Measurements from ENCODE around the gene C20orf144. TPM values are rescaled to one million over a fixed set of nuclear protein-coding genes. Genes with fewer than 3 reads are reported as not detected.

Gene C20orf144
- total and polyA plus RNA-seq, 9 of the 15 experiments (the other 6 are each of a cell fraction or from before 2014, with no cell fraction given), result 0.04 to 0.23 (median 0.11) TPM; not detected in 2

- Histone ChIP-seq H3K9me3 (replicated peaks; ENCODE audit: control insufficient read depth, insufficient read depth, low read depth, low read length) (no peaks in the 10 kb centered on the region; the same call in 1 of the 2 replicates), H3K27me3 (ENCODE audit: control insufficient read depth in 2 of 2, insufficient read depth in 2 of 2, low read length in 2 of 2) (no peaks in the 10 kb centered on the region), H3K79me2 (ENCODE audit: control insufficient read depth, insufficient read depth, low read length) (no peaks in the 10 kb centered on the region), H4K20me1 (replicated peaks; ENCODE audit: control insufficient read depth, insufficient read depth, low read length) (peaks cover 26% of the 10 kb centered on the region), H3K4me2 (ENCODE audit: insufficient read depth, low read length) (no peak overlapping the region), H3K4me3 (no peak overlapping the region), H2AFZ (ENCODE audit: low read depth, low read length) (no peak overlapping the region), H3K27ac (ENCODE audit: extremely low read depth, low read depth, low read length) (no peak overlapping the region), H3K36me3 (ENCODE audit: control insufficient read depth, insufficient read depth, low read length) (peaks cover 15% of the 10 kb centered on the region; the same call in 2 of the 3 replicates), H3K4me1 (replicated peaks in 1 of 2; ENCODE audit: control insufficient read depth in 2 of 2, insufficient read depth in 2 of 2, low read length in 2 of 2) (peaks cover 9 to 32% of the 10 kb centered on the region in 2 experiments; a peak in 3 of 5 replicates), H3K9me1 (ENCODE audit: control insufficient read depth, insufficient read depth, low read length) (peaks cover 9% of the 10 kb centered on the region), H3K9ac (ENCODE audit: insufficient read depth in 1 of 2, low read depth in 2 of 2, low read length in 2 of 2) (no peak overlapping the region)
- no peak for FAIRE-seq
- TF ChIP-seq DEAF1 (CRISPR knock-in tag; IDR thresholded peaks at IDR 0.05) (no peak), POLR2G (IDR thresholded peaks at IDR 0.05; ENCODE audit: low read depth, low read length) (0 out of 2 replicates have a peak, but pooled peaks have one; percentile 41), FOSL1 (tag; conservative IDR thresholded peaks at IDR 0.05) (no peak), NR1H2 (CRISPR knock-in tag; IDR thresholded peaks at IDR 0.05) (no peak), MAFF (IDR thresholded peaks at IDR 0.05; ENCODE audit: low read length) (no peak), KDM5B (IDR thresholded peaks at IDR 0.05; ENCODE audit: insufficient replicate concordance, low read depth, low read length) (no peak), CBX3 (IDR thresholded peaks at IDR 0.05; ENCODE audit: borderline replicate concordance in 1 of 2, low read length in 2 of 2) (no peak)
- in situ Hi-C loops (cut with MboI) (no loop called here), intact Hi-C loops (cut with micrococcal nuclease) (no loop called here)
- POLR2A ChIA-PET, result interaction anchor here (0.6 to 1.5 kb wide), 3 partner anchors 9 to 199 kb away, joined by 4 to 7 read pairs (median 5); no protein-coding TSS in a partner anchor
- ATAC-seq, result no peak
- BruUV-seq (replicated peaks), result no TSS peak
- no peak for DNase-seq (ENCODE audit: extremely low read depth in 1 of 4, low spot score in 3 of 4)
- CTCF ChIA-PET (ENCODE audit: low intra/inter-chr PET ratio), result no interaction called here
- WGBS (ENCODE audit: insufficient coverage, low coverage, missing lambda C conversion rate), result 65% methylated on average over 17 of the region's 19 CpGs
These were observed 12.9 kb upstream of the C20orf144 start for GRCh38 chr20:33649201-33649681.

All from K562 (cell line).